Prostate gland (tissue), 2 donors: ENCODE results near the gene LOXHD1. TPM values are rescaled to one million over a fixed set of nuclear protein-coding genes. Genes with fewer than 3 reads are reported as not detected.

Experiments
- DNase-seq: peaks from one replicate; pipeline ENCODE4 v3.0.0-alpha.2; 2019; ENCODE audit warnings: low spot score
- H3K27ac ChIP-seq, 2 donors: fragments of 200-600 bp; sonication (generic); 2 replicates each; pipeline ENCODE4 v1.5.1; 2017 to 2019
- H3K27me3 ChIP-seq: fragments of 200-600 bp; sonication (generic); replicated peaks from 2 replicates; pipeline ENCODE4 v1.5.1; 2019; ENCODE audit not compliant: insufficient read depth
- H3K36me3 ChIP-seq, 2 donors: fragments of 200-600 bp; sonication (generic); 1 replicate in 1 of 2; 2 replicates in 1 of 2; pipeline versions ENCODE4 v1.5.1 to v1.8.1; 2017 to 2019
- H3K4me1 ChIP-seq: fragments of 200-600 bp; sonication (generic); replicated peaks from 2 replicates; pipeline ENCODE4 v1.5.1; 2019
- H3K4me3 ChIP-seq, 2 donors: fragments of 200-600 bp; sonication (generic); 2 replicates each; pipeline ENCODE4 v1.5.1; 2017 to 2019
- H3K9me3 ChIP-seq: fragments of 200-600 bp; sonication (generic); 2 replicates; pipeline ENCODE4 v1.5.1; 2017
- CTCF ChIP-seq, 4 experiments: fragments of 200-600 bp in 2 of 4; fragments of 450-650 bp in 2 of 4; sonication (generic) in 2 of 4; IDR thresholded peaks; 1 replicate in 3 of 4; 2 replicates in 1 of 4; pipeline ENCODE4 v1.5.1; 2016 to 2019; ENCODE audit warnings: antibody characterized with exemption in 4 of 4, mild to moderate bottlenecking in 2 of 4, moderate library complexity in 2 of 4
- POLR2A ChIP-seq: fragments of 450-650 bp; IDR thresholded peaks from one replicate; pipeline ENCODE4 v1.6.1; 2016; ENCODE audit warnings: antibody characterized with exemption, mild to moderate bottlenecking
- POLR2AphosphoS5 ChIP-seq: sonication (generic); formaldehyde crosslinking; IDR thresholded peaks from one replicate; pipeline ENCODE4 v1.6.1; 2017; ENCODE audit warnings: antibody characterized with exemption
- WGBS: methylation state at CpG from one replicate; pipeline ENCODE4 v1.1.5; 2018; 5-methylcytosine and 5-hydroxymethylcytosine counted together
- intact Hi-C: fragments of 100-400 bp; cut with DNase I; formaldehyde crosslinking; loops from one replicate; pipeline ENCODE4 v1.14.2; 2022
- total RNA-seq, 2 donors: library from RNA; depleted of rRNA; stranded (reverse); fragments of >200 nt; gene quantifications; one replicate each; pipeline ENCODE4 v1.1.0, GENCODE V29; 2016

LOXHD1 gene
- total RNA-seq, 2 donors from 2014 or later = 1.4 TPM; not detected in 1

- no peak for DNase-seq
- no peak overlapping the region for H3K27ac ChIP-seq
- intact Hi-C loops = no loop called here
- TF ChIP-seq CTCF (IDR thresholded peaks at IDR 0.05) (no peak), POLR2A (no peak), POLR2AphosphoS5 (no peak)
- no peak overlapping the region for H3K4me3 ChIP-seq
- no peaks in the 10 kb centered on the region for H3K9me3 ChIP-seq
- H3K36me3 ChIP-seq = no peaks in the 10 kb centered on the region
- H3K4me1 ChIP-seq = no peaks in the 10 kb centered on the region
- 87% methylated on average over 2 of the region's 2 CpGs for WGBS
- no peaks in the 10 kb centered on the region for H3K27me3 ChIP-seq
These were observed 208.0 kb downstream of the LOXHD1 start for GRCh38 chr18:46449033-46449432.

- Histone ChIP-seq H3K4me1 (no peaks in the 10 kb centered on the region), H3K4me3 (no peak overlapping the region), H3K36me3 (no peaks in the 10 kb centered on the region), H3K27me3 (no peaks in the 10 kb centered on the region), H3K27ac (no peak overlapping the region), H3K9me3 (no peaks in the 10 kb centered on the region)
- DNase-seq = no peak
- intact Hi-C loops = no loop called here
- no peak for TF ChIP-seq POLR2AphosphoS5
- TF ChIP-seq CTCF (IDR thresholded peaks at IDR 0.05) = no peak
- TF ChIP-seq POLR2A = no peak
- 71% methylated on average over 4 of the region's 4 CpGs for WGBS
These were observed 208.7 kb downstream of the LOXHD1 start for GRCh38 chr18:46448347-46448746.

GRCh38 chr18:46447792-46448191, 209.2 kb downstream of the LOXHD1 start:
- Histone ChIP-seq H3K4me3 (no peak overlapping the region), H3K27me3 (no peaks in the 10 kb centered on the region), H3K36me3 (no peaks in the 10 kb centered on the region), H3K4me1 (no peaks in the 10 kb centered on the region), H3K27ac (no peak overlapping the region), H3K9me3 (no peaks in the 10 kb centered on the region)
- no peak for TF ChIP-seq POLR2AphosphoS5
- no peak for TF ChIP-seq POLR2A
- no peak for TF ChIP-seq CTCF (IDR thresholded peaks at IDR 0.05)
- intact Hi-C loops = no loop called here
- 97% methylated on average over 5 of the region's 5 CpGs for WGBS
- DNase-seq = no peak

GRCh38 chr18:46447323-46447722, 209.7 kb downstream of the LOXHD1 start:
- intact Hi-C loops = no loop called here
- Histone ChIP-seq H3K27me3 (no peaks in the 10 kb centered on the region), H3K4me3 (no peak overlapping the region), H3K36me3 (no peaks in the 10 kb centered on the region), H3K9me3 (no peaks in the 10 kb centered on the region), H3K27ac (no peak overlapping the region), H3K4me1 (no peaks in the 10 kb centered on the region)
- TF ChIP-seq POLR2A (no peak), POLR2AphosphoS5 (no peak), CTCF (IDR thresholded peaks at IDR 0.05) (no peak)
- WGBS = 97% methylated on average over 4 of the region's 4 CpGs
- no peak for DNase-seq

- H3K27me3 ChIP-seq = no peaks in the 10 kb centered on the region
- WGBS = 82% methylated on average over 3 of the region's 3 CpGs
- TF ChIP-seq CTCF (IDR thresholded peaks at IDR 0.05) (peak in 1 of 4 experiments; percentile 25), POLR2A (no peak)
These were observed 211.3 kb downstream of the LOXHD1 start for GRCh38 chr18:46445522-46446313.

More at GRCh38 chr18:46445522-46446313, 211.3 kb downstream of the LOXHD1 start:
- H3K4me3 ChIP-seq = no peak overlapping the region
- no peak overlapping the region for H3K27ac ChIP-seq
- intact Hi-C loops = no loop called here
- H3K4me1 ChIP-seq = no peaks in the 10 kb centered on the region
- no peaks in the 10 kb centered on the region for H3K36me3 ChIP-seq
- H3K9me3 ChIP-seq = no peaks in the 10 kb centered on the region
- DNase-seq = no peak
